Upper lobe of left lung (tissue), 6 donors: ENCODE data around the gene IL1RAPL1. TPM values are rescaled to one million over a fixed set of nuclear protein-coding genes. Genes with fewer than 3 reads are reported as not detected.

Source experiments
- ATAC-seq, 2 donors: fragments of 200-7000 bp; cut with Tn5 transposase; one replicate each; pipeline ENCODE4 v1.9.1; 2022; ENCODE audit warnings: mild to moderate bottlenecking in 2 of 2, moderate library complexity in 2 of 2; ENCODE audit not compliant: low FRiP score in 2 of 2
- DNase-seq, 2 donors: peaks; one replicate each; pipeline ENCODE4 v3.0.0-alpha.2; 2019 to 2020
- H3K27ac ChIP-seq, 4 donors: fragments of 200-600 bp; sonication (generic); one replicate each; pipeline ENCODE4 v1.5.1; 2016 to 2019
- H3K27me3 ChIP-seq, 4 donors: fragments of 200-600 bp; sonication (generic); one replicate each; pipeline ENCODE4 v1.5.1; 2017 to 2019
- H3K36me3 ChIP-seq, 4 donors: fragments of 200-600 bp; sonication (generic); one replicate each; pipeline ENCODE4 v1.5.1; 2016 to 2019
- H3K4me1 ChIP-seq, 4 donors: fragments of 200-600 bp; sonication (generic); one replicate each; pipeline ENCODE4 v1.5.1; 2018 to 2019
- H3K4me3 ChIP-seq, 4 donors: fragments of 200-600 bp; sonication (generic); one replicate each; pipeline ENCODE4 v1.5.1; 2017 to 2019; ENCODE audit warnings: mild to moderate bottlenecking in 2 of 4, moderate library complexity in 1 of 4
- H3K9me3 ChIP-seq, 4 donors: fragments of 200-600 bp; sonication (generic); one replicate each; pipeline ENCODE4 v1.5.1; 2018 to 2019
- EP300 ChIP-seq, 4 donors: sonication (generic); formaldehyde crosslinking; IDR thresholded peaks; one replicate each; pipeline ENCODE4 v1.5.1; 2017; ENCODE audit warnings: antibody characterized with exemption in 4 of 4, control low read depth in 2 of 4
- POLR2A ChIP-seq, 4 donors: fragments of 450-650 bp; IDR thresholded peaks; one replicate each; pipeline ENCODE4 v1.5.1; 2016 to 2017; ENCODE audit warnings: antibody characterized with exemption in 4 of 4, mild to moderate bottlenecking in 2 of 4
- POLR2AphosphoS5 ChIP-seq, 2 donors: sonication (generic); formaldehyde crosslinking; IDR thresholded peaks; one replicate each; pipeline ENCODE4 v1.5.1; 2017; ENCODE audit warnings: antibody characterized with exemption in 2 of 2
- WGBS, 2 donors: methylation state at CpG; one replicate each; pipeline ENCODE4 v1.1.5; 2017 to 2018; 5-methylcytosine and 5-hydroxymethylcytosine counted together
- total RNA-seq, 6 donors: library from RNA; depleted of rRNA in 4 of 6; stranded (reverse); fragments of >200 nt in 4 of 6; gene quantifications; one replicate each; pipeline versions ENCODE4 v1.1.0 to v1.2.1, GENCODE V29; 2016 to 2021
- TF ChIP-seq, protein P1 (sequence below), 6 experiments: fragments of 450-650 bp in 4 of 6; fragments of 200-600 bp in 2 of 6; sonication (generic) in 2 of 6; IDR thresholded peaks; one replicate each; pipeline ENCODE4 v1.5.1; 2016 to 2019; ENCODE audit warnings: antibody characterized with exemption in 6 of 6
- donor health status: DM: no; HTN: no; CAD: no; lungs with moderate emphysema.
- donor health status: DM: no; HTN: yes; CAD: no; lungs with severe emphysema.

The IL1RAPL1 gene
- total RNA-seq, 6 donors from 2014 or later = 0.09 to 0.46 (median 0.33) TPM; not detected in 3

DNA sequence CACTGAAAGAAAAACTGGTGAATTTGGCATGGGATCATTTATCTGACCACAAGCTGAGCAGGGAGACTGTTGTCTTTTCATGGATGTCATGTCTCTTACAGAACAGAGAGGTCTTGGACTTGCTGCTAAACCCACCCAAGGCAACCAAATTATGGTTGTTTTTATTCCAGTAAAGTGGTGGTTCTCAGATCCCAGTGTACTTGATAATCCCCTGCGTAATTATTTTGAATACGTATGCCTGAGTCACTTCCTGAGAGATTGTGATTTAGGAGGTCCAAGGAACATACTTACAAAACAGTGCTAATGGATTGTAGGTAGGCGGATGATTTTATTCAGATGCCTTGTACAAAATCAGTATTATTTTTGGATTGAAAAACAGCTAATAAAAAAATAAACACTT is 585.6 kb downstream of the IL1RAPL1 start:
- ATAC-seq (no peak), DNase-seq (no peak)
- Histone ChIP-seq H3K27me3 (no peaks in the 10 kb centered on the region), H3K4me3 (no peak overlapping the region), H3K9me3 (no peaks in the 10 kb centered on the region), H3K36me3 (no peaks in the 10 kb centered on the region), H3K27ac (no peak overlapping the region), H3K4me1 (no peaks in the 10 kb centered on the region)
- 80 to 82% methylated on average over 3 of the region's 3 CpGs for WGBS, 2 donors
- TF ChIP-seq EP300 (IDR thresholded peaks at IDR 0.05) (no peak), POLR2A (IDR thresholded peaks at IDR 0.05) (no peak)

DNA sequence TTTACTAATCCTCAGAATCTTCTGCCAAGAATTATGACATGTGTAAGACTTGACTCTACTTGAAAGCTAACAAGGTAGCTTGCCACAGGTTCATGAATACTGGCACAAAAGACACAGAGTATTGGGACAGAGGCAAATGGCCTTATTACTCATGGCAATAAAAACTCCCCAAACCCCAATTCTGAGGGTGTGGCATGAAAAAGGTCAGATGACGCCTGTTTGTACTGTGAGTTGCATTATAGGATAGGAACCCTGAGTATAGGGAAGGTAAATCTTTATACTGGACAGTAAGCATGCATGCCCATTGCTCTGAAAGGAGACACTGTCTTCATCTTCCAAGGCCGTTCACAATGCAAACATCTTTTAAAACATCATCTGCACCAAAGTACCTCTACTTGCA is 600.0 kb downstream of the IL1RAPL1 start:
- Histone ChIP-seq H3K36me3 (no peaks in the 10 kb centered on the region), H3K9me3 (no peaks in the 10 kb centered on the region), H3K4me1 (no peaks in the 10 kb centered on the region), H3K4me3 (no peak overlapping the region), H3K27me3 (no peaks in the 10 kb centered on the region), H3K27ac (no peak overlapping the region)
- DNase-seq (no peak), ATAC-seq (no peak)
- WGBS, 2 donors = 71 to 100% methylated on average over 1 to 2 of the region's 2 CpGs
- TF ChIP-seq, protein P1, sequence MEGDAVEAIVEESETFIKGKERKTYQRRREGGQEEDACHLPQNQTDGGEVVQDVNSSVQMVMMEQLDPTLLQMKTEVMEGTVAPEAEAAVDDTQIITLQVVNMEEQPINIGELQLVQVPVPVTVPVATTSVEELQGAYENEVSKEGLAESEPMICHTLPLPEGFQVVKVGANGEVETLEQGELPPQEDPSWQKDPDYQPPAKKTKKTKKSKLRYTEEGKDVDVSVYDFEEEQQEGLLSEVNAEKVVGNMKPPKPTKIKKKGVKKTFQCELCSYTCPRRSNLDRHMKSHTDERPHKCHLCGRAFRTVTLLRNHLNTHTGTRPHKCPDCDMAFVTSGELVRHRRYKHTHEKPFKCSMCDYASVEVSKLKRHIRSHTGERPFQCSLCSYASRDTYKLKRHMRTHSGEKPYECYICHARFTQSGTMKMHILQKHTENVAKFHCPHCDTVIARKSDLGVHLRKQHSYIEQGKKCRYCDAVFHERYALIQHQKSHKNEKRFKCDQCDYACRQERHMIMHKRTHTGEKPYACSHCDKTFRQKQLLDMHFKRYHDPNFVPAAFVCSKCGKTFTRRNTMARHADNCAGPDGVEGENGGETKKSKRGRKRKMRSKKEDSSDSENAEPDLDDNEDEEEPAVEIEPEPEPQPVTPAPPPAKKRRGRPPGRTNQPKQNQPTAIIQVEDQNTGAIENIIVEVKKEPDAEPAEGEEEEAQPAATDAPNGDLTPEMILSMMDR (IDR thresholded peaks at IDR 0.05) = no peak
- TF ChIP-seq POLR2A (IDR thresholded peaks at IDR 0.05) (no peak), POLR2AphosphoS5 (IDR thresholded peaks at IDR 0.05) (no peak), EP300 (IDR thresholded peaks at IDR 0.05) (no peak)

DNA sequence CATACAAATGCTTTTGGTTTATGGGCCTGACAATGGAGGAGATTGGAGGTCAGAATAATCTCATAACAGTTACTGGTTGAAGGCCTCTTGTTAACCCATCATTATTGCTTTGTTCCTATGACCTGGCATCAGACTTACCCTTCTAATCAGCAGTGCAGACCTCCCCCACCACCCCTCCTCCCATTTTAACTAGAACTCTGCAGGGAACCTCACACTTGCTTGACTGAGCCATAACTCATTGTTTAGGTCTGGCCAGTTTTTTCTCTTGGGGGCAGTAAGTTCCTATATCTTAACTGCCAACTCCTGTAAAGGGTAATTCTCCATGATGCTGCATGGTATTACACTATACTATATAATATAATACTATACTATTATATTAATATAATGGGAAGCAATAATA is 609.3 kb downstream of the IL1RAPL1 start:
- TF ChIP-seq, protein P1 (IDR thresholded peaks at IDR 0.05) = no peak
- TF ChIP-seq EP300 (IDR thresholded peaks at IDR 0.05) = no peak
- no peak for TF ChIP-seq POLR2AphosphoS5 (IDR thresholded peaks at IDR 0.05)
- no peak for TF ChIP-seq POLR2A (IDR thresholded peaks at IDR 0.05)
- H3K27me3 ChIP-seq = no peaks in the 10 kb centered on the region
- ATAC-seq = no peak
- H3K9me3 ChIP-seq = no peaks in the 10 kb centered on the region
- H3K27ac ChIP-seq = no peak overlapping the region
- no peaks in the 10 kb centered on the region for H3K36me3 ChIP-seq
- H3K4me1 ChIP-seq = no peaks in the 10 kb centered on the region
- H3K4me3 ChIP-seq = no peak overlapping the region
- no peak for DNase-seq

DNA sequence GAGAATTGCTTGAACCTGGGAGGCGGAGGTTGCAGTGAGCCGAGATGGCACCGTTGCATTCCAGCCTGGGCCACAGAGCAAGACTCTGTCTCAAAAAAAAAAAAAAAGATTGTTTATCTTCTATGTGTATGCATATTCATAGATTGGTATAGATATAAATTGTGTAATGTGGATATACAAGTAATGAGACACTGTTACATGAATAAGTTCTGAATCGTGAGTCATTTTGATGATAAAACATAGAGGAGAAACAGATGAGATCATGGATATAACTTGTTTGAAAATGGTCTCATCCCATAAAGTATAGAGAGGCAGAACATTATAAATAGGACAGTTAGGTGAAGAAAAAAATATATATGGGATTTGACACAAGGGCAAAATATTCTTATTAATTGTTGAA is 628.0 kb downstream of the IL1RAPL1 start:
- no peaks in the 10 kb centered on the region for H3K9me3 ChIP-seq
- no peak overlapping the region for H3K4me3 ChIP-seq
- no peaks in the 10 kb centered on the region for H3K27me3 ChIP-seq
- no peaks in the 10 kb centered on the region for H3K4me1 ChIP-seq
- WGBS, 2 donors = 88 to 95% methylated on average over 4 of the region's 4 CpGs
- TF ChIP-seq EP300 (IDR thresholded peaks at IDR 0.05) (no peak), POLR2A (IDR thresholded peaks at IDR 0.05) (no peak), POLR2AphosphoS5 (IDR thresholded peaks at IDR 0.05) (no peak)
- TF ChIP-seq, protein P1 (IDR thresholded peaks at IDR 0.05) = no peak
- ATAC-seq = no peak
- H3K36me3 ChIP-seq = no peaks in the 10 kb centered on the region
- no peak overlapping the region for H3K27ac ChIP-seq
- no peak for DNase-seq

DNA sequence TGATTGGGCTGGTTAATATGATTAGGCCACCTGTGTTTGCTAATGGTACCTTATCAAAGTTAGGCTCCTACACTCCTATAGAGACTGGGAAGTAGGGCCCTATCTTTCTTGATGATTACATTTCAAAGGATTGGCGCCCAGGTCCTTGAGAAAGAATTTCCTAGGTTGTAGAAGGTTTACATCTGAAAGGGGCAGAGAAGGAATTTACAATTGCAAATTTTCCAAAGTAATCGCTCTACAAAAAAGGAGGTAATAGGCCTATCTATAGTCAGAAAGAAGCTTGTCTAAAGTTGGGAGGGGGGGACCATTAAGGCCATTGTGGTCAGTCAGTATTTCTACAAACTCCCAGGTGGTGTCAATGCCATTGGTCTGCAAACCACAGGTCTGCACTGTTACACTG is 638.4 kb downstream of the IL1RAPL1 start:
- 52 to 59% methylated on average over 2 of the region's 2 CpGs for WGBS, 2 donors
- H3K4me1 ChIP-seq = no peaks in the 10 kb centered on the region
- H3K36me3 ChIP-seq = no peaks in the 10 kb centered on the region
- DNase-seq = no peak
- no peak for ATAC-seq
- no peaks in the 10 kb centered on the region for H3K9me3 ChIP-seq
- no peaks in the 10 kb centered on the region for H3K27me3 ChIP-seq
- no peak overlapping the region for H3K27ac ChIP-seq
- TF ChIP-seq, protein P1 (IDR thresholded peaks at IDR 0.05) = no peak
- no peak for TF ChIP-seq EP300 (IDR thresholded peaks at IDR 0.05)
- TF ChIP-seq POLR2AphosphoS5 (IDR thresholded peaks at IDR 0.05) = no peak
- TF ChIP-seq POLR2A (IDR thresholded peaks at IDR 0.05) = no peak
- no peak overlapping the region for H3K4me3 ChIP-seq
